GM13976 (cell line): ENCODE results near the gene CPNE5.

ENCODE experiments used
- DNase-seq: peaks from one replicate; pipeline ENCODE4 v3.0.0; 2012; ENCODE audit warnings: low spot score
- CTCF ChIP-seq: IDR thresholded peaks from 2 replicates; pipeline ENCODE4 v1.5.1; 2012; ENCODE audit warnings: borderline replicate concordance, mild to moderate bottlenecking; ENCODE audit not compliant: insufficient read depth; ENCODE audit errors: extremely low read depth, missing control alignments, control extremely low read depth
- in situ Hi-C: fragments of 300-500 bp; cut with MboI; formaldehyde crosslinking; loops from one replicate; pipeline ENCODE4 v1.12.0; 2022; ENCODE audit warnings: low sequenced_read_pairs, mixed read lengths, inconsistent platforms; ENCODE audit not compliant: unreplicated experiment

CPNE5 gene

GRCh38 chr6:36760685-36761435 lies 78.4 kb downstream of the CPNE5 start:
- DNase-seq: no peak
- in situ Hi-C loops: loop anchor here (25.0 kb wide), 1 partner anchor 451 kb away; no protein-coding TSS in a partner anchor
- no peak for TF ChIP-seq CTCF

- DNase-seq: peak; percentile 90
- TF ChIP-seq CTCF: peak; percentile 96
- in situ Hi-C loops: loop anchor here (10.0 to 25.0 kb wide), 2 partner anchors 144 to 453 kb away; no protein-coding TSS in a partner anchor
These were observed 80.0 kb downstream of the CPNE5 start for GRCh38 chr6:36759148-36759759.

GRCh38 chr6:36758516-36759147 lies 80.6 kb downstream of the CPNE5 start:
- TF ChIP-seq CTCF: no peak
- no peak for DNase-seq
- in situ Hi-C loops: loop anchor here (10.0 to 25.0 kb wide), 2 partner anchors 144 to 454 kb away; no protein-coding TSS in a partner anchor

- DNase-seq: no peak
- TF ChIP-seq CTCF: no peak
- in situ Hi-C loops: loop anchor here (10.0 to 25.0 kb wide), 2 partner anchors 143 to 454 kb away; no protein-coding TSS in a partner anchor
These were observed 81.2 kb downstream of the CPNE5 start for GRCh38 chr6:36757943-36758508.

- in situ Hi-C loops: loop anchor here (10.0 to 25.0 kb wide), 2 partner anchors 142 to 455 kb away; no protein-coding TSS in a partner anchor
- DNase-seq: no peak
- TF ChIP-seq CTCF: no peak
These were observed 82.0 kb downstream of the CPNE5 start for GRCh38 chr6:36757206-36757605.

- in situ Hi-C loops: loop anchor here (10.0 to 25.0 kb wide), 2 partner anchors 142 to 456 kb away; no protein-coding TSS in a partner anchor
- no peak for TF ChIP-seq CTCF
These were observed 82.5 kb downstream of the CPNE5 start for GRCh38 chr6:36756786-36757185.

More at GRCh38 chr6:36756786-36757185, 82.5 kb downstream of the CPNE5 start:
- no peak for DNase-seq
